ENCODE measurements around the gene C19orf67. TPM values are rescaled to one million over a fixed set of nuclear protein-coding genes. Genes with fewer than 3 reads are reported as not detected.
A peak's percentile ranks its signal among the peaks of the same experiment; 100 is the strongest.

Gene C19orf67
- total RNA-seq, 4 donors from 2014 or later = not detected

- Histone ChIP-seq H3K36me3 (no peaks in the 10 kb centered on the region), H3K27me3 (no peaks in the 10 kb centered on the region), H3K4me3 (no peak overlapping the region), H3K27ac (replicated peaks in 1 of 4) (peak overlapping the region; percentile 86 to 100 (median 98)), H3K9me3 (no peaks in the 10 kb centered on the region), H3K4me1 (peaks cover 74 to 88% (median 86%) of the 10 kb centered on the region in 4 donors)
- 39% methylated on average over 9 of the region's 9 CpGs for WGBS
- DNase-seq (ENCODE audit: extremely low spot score) = no peak
- TF ChIP-seq CTCF (IDR thresholded peaks at IDR 0.05) (peak; percentile 63 to 77 (median 71)), POLR2AphosphoS5 (IDR thresholded peaks at IDR 0.05) (peak in 1 of 2 donors; percentile 7), EP300 (IDR thresholded peaks at IDR 0.05) (no peak), POLR2A (IDR thresholded peaks at IDR 0.05; ENCODE audit: low read depth) (no peak)
- intact Hi-C loops (cut with DNase I) = no loop called here
Measured at GRCh38 chr19:14114854-14115253, 29.3 kb upstream of the C19orf67 start.

GRCh38 chr19:14114439-14114838, 28.9 kb upstream of the C19orf67 start:
- Histone ChIP-seq H3K4me3 (no peak overlapping the region), H3K27ac (replicated peaks in 1 of 4) (peak overlapping the region; percentile 86 to 100 (median 98)), H3K27me3 (no peaks in the 10 kb centered on the region), H3K36me3 (peaks cover 0 to under 1% (median 0%) of the 10 kb centered on the region in 4 donors), H3K9me3 (no peaks in the 10 kb centered on the region), H3K4me1 (peaks cover 71 to 86% (median 83%) of the 10 kb centered on the region in 4 donors)
- TF ChIP-seq POLR2AphosphoS5 (IDR thresholded peaks at IDR 0.05) (no peak), CTCF (IDR thresholded peaks at IDR 0.05) (no peak), POLR2A (IDR thresholded peaks at IDR 0.05; ENCODE audit: low read depth) (no peak), EP300 (IDR thresholded peaks at IDR 0.05) (no peak)
- 81% methylated on average over 7 of the region's 7 CpGs for WGBS
- intact Hi-C loops (cut with DNase I) = no loop called here
- no peak for DNase-seq (ENCODE audit: extremely low spot score)

DNA sequence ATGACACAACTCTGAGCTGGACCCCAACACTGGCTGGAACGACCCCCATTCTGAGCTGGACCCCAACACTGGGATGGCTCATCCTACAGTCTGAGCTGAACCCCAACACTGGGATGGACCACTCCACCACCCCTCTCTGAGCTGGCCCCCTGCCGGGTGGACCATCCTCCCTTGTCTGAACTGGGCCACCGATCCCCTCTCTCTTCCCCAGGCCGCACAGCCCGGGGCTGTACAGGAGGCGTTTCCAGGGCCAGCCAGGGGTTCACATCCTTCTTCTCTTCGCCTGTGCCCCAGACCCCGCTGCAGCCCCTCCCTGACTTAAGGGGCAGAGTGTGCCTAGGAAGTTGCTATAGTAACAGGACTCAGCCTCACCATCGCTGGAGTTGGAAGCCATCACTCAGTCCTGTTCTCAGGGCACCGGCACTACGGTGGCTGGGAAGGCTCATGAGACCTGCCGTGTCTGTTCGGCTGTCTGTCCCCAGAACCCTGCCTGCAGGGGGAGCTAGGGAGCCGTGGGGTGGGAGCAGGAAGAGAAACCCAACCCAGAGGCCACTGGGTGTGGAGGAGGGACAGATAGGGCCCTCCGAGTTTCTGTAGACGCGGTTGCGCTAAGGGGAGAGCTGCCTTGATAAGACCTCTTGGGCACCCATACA, 28.3 kb upstream of the C19orf67 start:
- TF ChIP-seq EP300 (IDR thresholded peaks at IDR 0.05) (no peak), POLR2A (IDR thresholded peaks at IDR 0.05; ENCODE audit: low read depth) (no peak), CTCF (IDR thresholded peaks at IDR 0.05) (peak in 1 of 3 experiments; percentile 26), POLR2AphosphoS5 (IDR thresholded peaks at IDR 0.05) (no peak)
- WGBS = 85% methylated on average over 18 of the region's 18 CpGs
- Histone ChIP-seq H3K4me3 (peak overlapping the region in 1 of 4 donors; percentile 34), H3K27ac (replicated peaks in 1 of 4) (peak overlapping the region; percentile 86 to 100 (median 98)), H3K27me3 (no peaks in the 10 kb centered on the region), H3K36me3 (peaks cover 0 to 5% (median 0%) of the 10 kb centered on the region in 4 donors), H3K4me1 (peaks cover 68 to 86% (median 81%) of the 10 kb centered on the region in 4 donors), H3K9me3 (no peaks in the 10 kb centered on the region)
- no peak for DNase-seq (ENCODE audit: extremely low spot score)
- intact Hi-C loops (cut with DNase I) = no loop called here

DNA sequence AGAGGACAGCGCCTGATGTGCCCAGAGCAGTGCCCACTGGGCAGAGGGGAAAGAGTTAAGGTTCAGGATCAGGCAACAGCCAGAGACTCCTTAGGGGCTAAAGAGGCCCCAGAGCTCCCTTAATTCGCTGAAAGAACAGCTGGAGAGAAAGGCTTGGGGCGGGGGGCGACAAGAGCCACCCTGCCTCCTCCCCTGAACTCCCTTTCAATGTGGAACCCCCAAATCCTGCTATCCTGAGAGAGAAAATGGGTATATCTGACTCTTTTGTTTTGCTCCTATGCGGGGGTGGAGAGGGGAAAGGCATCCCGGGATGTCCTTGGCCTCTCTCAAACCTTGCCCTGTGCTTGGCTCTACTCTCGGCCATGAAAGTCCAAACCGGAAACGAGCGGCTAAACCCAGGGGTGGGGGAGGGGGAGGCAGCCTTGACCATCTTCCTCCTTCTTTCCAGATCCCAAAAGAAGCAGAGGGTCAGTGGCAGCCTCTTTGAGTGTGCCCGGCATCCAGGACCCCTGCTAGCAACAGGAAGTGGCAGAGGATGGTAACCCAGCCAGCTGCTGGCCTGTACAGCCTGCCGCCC, 27.3 kb upstream of the C19orf67 start:
- Histone ChIP-seq H3K4me3 (peak overlapping the region; percentile 33 to 42 (median 34)), H3K27me3 (no peaks in the 10 kb centered on the region), H3K4me1 (peaks cover 69 to 89% (median 82%) of the 10 kb centered on the region in 4 donors), H3K36me3 (peaks cover 0 to 5% (median 0%) of the 10 kb centered on the region in 4 donors), H3K27ac (replicated peaks in 1 of 4) (peak overlapping the region; percentile 86 to 100 (median 98)), H3K9me3 (no peaks in the 10 kb centered on the region)
- DNase-seq (ENCODE audit: extremely low spot score) = no peak
- no peak for TF ChIP-seq POLR2AphosphoS5 (IDR thresholded peaks at IDR 0.05)
- TF ChIP-seq EP300 (IDR thresholded peaks at IDR 0.05) = no peak
- no peak for TF ChIP-seq POLR2A (IDR thresholded peaks at IDR 0.05; ENCODE audit: low read depth)
- TF ChIP-seq CTCF (IDR thresholded peaks at IDR 0.05) = no peak
- WGBS = 26% methylated on average over 11 of the region's 12 CpGs
- intact Hi-C loops (cut with DNase I) = no loop called here
